Measurements from ENCODE around the gene ATG16L2.
"Not testable (repeated sequence)": the region's sequence is repeated elsewhere in the genome, so short reads cannot be mapped to it uniquely, and the experiment has no call there.

ATG16L2 gene

DNA sequence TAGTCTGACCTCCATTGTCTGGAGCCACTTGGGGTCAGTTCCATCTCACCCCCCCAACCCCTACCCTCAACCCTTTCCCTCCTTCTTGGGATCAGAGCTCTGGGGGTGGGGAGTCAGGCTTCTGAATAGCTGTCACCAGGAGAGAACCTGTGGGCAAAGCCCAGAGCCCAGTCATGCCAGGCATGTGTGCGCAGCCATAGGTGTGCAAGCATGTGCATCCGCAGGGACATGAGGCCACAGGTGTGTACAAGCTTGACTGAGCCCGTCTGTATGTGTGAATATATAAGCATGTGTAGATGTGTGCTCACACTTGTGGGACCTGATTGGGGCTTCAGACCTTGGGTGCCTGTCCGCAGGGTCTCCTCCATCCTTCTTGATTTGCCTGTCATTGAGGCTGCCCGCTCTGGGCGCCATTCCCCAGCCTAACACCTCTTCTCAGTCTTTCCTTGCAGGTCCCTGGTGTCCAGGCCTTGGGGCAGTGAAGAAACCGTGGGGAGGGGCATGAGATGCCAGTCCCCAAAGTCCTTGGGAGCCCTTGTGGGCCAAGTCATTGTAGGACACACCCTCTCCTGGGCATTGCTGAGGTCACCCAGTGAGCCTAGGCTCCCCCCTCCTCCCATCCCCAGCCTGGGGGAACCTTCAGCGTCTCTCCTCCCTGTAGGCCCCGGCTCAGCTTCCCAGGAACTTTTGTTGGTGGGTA, 9.0 kb downstream of the ATG16L2 start:
- H3K4me3 ChIP-seq (ENCODE audit: low read length): no peak overlapping the region
- TF ChIP-seq, protein P1, sequence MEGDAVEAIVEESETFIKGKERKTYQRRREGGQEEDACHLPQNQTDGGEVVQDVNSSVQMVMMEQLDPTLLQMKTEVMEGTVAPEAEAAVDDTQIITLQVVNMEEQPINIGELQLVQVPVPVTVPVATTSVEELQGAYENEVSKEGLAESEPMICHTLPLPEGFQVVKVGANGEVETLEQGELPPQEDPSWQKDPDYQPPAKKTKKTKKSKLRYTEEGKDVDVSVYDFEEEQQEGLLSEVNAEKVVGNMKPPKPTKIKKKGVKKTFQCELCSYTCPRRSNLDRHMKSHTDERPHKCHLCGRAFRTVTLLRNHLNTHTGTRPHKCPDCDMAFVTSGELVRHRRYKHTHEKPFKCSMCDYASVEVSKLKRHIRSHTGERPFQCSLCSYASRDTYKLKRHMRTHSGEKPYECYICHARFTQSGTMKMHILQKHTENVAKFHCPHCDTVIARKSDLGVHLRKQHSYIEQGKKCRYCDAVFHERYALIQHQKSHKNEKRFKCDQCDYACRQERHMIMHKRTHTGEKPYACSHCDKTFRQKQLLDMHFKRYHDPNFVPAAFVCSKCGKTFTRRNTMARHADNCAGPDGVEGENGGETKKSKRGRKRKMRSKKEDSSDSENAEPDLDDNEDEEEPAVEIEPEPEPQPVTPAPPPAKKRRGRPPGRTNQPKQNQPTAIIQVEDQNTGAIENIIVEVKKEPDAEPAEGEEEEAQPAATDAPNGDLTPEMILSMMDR (conservative IDR thresholded peaks at IDR 0.05; ENCODE audit: low read length): no peak
- DNase-seq (ENCODE audit: low read depth): no peak

DNA sequence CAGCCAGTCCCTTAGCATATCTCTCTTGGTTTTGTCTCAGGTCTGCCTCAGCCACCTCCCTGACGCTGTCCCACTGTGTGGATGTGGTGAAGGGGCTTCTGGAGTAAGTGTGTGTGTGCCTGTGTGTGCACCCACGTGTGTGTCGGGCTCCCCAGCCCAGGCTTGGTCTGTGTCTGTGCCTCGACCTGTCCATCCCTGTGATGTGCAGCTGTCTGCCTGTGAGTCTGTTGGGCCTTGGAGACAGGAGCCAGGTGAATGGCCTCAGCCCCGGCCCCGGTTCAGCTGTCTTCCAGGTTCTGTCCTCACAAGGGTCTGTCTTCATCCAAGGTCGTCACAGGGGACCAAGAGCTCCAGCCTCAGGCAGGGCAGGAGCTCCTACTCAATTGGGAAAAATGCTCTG, 9.8 kb downstream of the ATG16L2 start:
- H3K4me3 ChIP-seq (ENCODE audit: low read length): no peak overlapping the region
- TF ChIP-seq, protein P1 (conservative IDR thresholded peaks at IDR 0.05; ENCODE audit: low read length): no peak
- no peak for DNase-seq (ENCODE audit: low read depth)

DNA sequence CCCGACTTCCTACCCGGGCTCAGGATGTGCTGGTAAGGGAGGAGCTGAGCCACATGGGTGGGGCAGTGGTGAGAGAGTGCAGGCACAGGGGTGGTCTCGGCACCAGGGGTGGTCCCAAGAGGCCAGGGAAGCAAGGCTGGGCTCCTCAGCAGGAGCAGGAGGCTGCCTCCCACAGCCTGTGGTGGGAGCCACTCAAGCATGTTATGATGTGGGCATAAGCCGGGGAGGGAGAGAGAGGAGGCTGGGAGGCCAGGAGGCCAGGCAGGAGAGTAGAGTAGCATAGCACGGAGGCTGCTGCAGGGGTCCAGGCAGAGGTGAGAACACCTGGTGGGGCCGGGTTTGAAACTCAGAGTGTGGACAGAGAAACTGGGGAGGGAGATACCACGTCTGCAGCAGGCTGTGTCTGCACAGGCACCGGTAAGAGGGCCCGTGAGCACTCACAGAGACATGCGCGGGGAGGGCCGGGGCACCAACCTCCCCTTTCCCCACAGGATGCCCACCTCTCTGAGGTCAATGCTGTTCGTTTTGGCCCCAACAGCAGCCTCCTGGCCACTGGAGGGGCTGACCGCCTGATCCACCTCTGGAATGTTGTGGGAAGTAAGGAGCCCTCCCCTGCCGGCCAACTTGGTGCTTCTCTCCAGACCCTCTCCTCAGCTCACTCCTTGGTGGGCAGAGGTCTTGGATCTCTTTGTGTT, 10.7 kb downstream of the ATG16L2 start:
- TF ChIP-seq, protein P1 (conservative IDR thresholded peaks at IDR 0.05; ENCODE audit: low read length): no peak
- H3K4me3 ChIP-seq (ENCODE audit: low read length): no peak overlapping the region
- no peak for DNase-seq (ENCODE audit: low read depth)

DNA sequence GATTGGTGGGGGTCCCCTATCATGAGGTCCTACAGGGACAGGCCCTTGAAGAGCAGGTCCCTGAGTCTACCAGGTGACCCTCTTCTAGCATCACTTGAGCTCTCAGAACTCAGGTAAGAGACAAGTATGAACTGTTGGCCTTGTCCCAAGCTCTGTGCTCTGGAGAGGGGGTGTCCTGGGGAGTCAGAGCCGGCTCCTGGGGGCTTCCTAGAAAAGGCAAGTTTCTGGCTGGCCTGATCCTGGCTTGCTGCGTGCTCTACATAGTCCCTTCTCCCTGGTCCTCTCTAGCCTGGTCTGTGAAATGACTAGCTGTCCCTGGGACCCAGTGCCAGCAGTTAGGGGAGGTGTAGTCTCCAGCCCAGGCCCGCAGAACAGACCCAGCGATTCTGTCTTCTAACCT, 11.4 kb downstream of the ATG16L2 start:
- H3K4me3 ChIP-seq (ENCODE audit: low read length): no peak overlapping the region
- TF ChIP-seq, protein P1 (conservative IDR thresholded peaks at IDR 0.05; ENCODE audit: low read length): no peak
- DNase-seq (ENCODE audit: low read depth): no peak

DNA sequence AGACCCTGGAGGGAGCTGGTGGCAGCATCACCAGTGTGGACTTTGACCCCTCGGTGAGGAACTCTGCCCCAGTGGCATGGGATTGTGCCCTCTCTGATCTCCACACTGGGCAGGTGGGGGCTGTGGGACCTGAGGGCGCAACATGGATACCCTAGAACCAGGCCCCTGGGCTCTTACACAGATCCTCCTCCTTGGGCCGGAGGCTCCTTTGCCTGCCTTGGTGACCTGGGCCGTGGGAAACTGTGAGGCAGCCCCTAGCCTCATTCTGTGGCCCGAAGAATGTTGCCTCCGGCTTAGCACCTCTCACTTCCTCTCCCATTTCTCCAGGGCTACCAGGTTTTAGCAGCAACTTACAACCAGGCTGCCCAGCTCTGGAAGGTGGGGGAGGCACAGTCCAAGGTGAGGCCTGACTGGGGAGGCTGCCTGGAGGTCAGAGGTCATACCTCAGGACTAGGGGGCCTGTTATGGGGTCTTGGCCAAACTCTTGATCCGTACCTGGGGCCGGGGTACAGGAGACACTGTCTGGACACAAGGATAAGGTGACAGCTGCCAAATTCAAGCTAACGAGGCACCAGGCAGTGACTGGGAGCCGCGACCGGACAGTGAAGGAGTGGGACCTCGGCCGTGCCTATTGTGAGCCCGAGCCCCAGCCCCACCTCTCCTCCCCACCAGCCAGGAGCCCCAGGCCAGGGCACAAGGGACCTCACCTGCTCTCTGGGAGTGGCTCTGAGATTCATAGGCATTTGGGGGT, 12.2 kb downstream of the ATG16L2 start:
- no peak overlapping the region for H3K4me3 ChIP-seq (ENCODE audit: low read length)
- TF ChIP-seq, protein P1 (conservative IDR thresholded peaks at IDR 0.05; ENCODE audit: low read length): no peak
- DNase-seq (ENCODE audit: low read depth): no peak

DNA sequence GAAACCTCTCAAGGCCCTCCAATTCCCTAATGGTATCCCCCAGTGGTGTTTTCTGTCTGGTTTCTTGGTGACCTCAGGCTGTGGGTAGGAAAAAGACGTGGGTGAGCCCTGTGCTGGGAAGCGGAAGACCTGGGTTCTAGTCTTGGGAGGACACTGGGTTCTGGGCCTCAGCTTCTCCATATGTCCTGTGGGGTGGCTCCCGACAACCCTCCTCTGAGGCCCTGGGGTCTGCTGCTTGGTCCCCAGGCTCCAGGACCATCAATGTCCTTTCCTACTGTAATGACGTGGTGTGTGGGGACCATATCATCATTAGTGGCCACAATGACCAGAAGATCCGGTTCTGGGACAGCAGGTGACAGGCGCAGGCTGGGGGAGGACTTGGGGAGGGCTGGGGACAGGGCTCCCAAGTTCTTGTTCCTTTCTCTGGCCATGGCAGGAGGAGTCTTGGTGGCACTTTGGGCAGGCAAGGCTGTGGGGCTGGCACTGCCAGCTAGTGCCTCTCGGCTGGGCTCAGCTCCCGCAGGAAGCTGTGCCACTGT, 12.8 kb downstream of the ATG16L2 start:
- no peak overlapping the region for H3K4me3 ChIP-seq (ENCODE audit: low read length)
- DNase-seq (ENCODE audit: low read depth): no peak
- TF ChIP-seq, protein P1 (conservative IDR thresholded peaks at IDR 0.05; ENCODE audit: low read length): no peak

DNA sequence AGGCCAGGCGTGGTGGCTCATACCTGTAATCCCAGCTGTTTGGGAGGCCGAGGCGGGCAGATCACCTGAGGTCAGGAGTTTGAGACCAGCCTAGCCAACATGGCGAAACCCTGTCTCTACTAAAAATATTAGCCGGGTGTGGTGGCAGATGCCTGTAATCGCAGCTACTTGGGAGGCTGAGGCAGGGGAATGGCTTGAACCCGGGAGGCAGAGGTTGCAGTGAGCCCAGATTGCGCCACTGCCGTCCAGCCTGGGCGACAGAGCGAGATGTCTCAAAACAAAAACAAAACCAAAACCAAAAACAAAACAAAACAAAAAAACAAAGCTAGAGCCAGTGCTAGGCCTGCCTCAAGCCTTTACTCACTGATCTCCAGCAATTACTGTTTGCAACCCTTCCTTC, 13.4 kb downstream of the ATG16L2 start:
- not testable (repeated sequence) for H3K4me3 ChIP-seq (ENCODE audit: low read length); DNase-seq (ENCODE audit: low read depth)

All from AG10803 (cell line).